Fibroblast of skin of scalp (primary cell): Measurements from ENCODE around the gene SRPRA. TPM values are rescaled to one million over a fixed set of nuclear protein-coding genes. Genes with fewer than 3 reads are reported as not detected.
"Not testable (repeated sequence)": the region's sequence is repeated elsewhere in the genome, so short reads cannot be mapped to it uniquely, and the experiment has no call there.

Experiments used
- DNase-seq: peaks from one replicate; pipeline ENCODE4 v3.0.0-alpha.2; 2013
- polyA plus RNA-seq, 2 experiments: library from polyadenylated mRNA; unstranded; fragments of 120-200 nt; gene quantifications; one replicate each; pipeline ENCODE4 v1.2.1, GENCODE V29; 2013; ENCODE audit not compliant: insufficient read length in 2 of 2

SRPRA gene
- polyA plus RNA-seq (2013, experiment 1 of 2; ENCODE audit: insufficient read length), result 133 TPM
- polyA plus RNA-seq (2013, experiment 2 of 2; ENCODE audit: insufficient read length), result 125 TPM

- peak; percentile 99 for DNase-seq
Measured at GRCh38 chr11:126268708-126269579, at the start of gene SRPRA, which contains the start of gene FOXRED1. Gene SRPRA, minus strand, starts transcription at chr11:126268895. Its CDS starts 91 bp downstream, at chr11:126268804. Gene FOXRED1, plus strand, starts transcription at chr11:126269154. Its CDS starts 53 bp downstream, at chr11:126269207.

DNA sequence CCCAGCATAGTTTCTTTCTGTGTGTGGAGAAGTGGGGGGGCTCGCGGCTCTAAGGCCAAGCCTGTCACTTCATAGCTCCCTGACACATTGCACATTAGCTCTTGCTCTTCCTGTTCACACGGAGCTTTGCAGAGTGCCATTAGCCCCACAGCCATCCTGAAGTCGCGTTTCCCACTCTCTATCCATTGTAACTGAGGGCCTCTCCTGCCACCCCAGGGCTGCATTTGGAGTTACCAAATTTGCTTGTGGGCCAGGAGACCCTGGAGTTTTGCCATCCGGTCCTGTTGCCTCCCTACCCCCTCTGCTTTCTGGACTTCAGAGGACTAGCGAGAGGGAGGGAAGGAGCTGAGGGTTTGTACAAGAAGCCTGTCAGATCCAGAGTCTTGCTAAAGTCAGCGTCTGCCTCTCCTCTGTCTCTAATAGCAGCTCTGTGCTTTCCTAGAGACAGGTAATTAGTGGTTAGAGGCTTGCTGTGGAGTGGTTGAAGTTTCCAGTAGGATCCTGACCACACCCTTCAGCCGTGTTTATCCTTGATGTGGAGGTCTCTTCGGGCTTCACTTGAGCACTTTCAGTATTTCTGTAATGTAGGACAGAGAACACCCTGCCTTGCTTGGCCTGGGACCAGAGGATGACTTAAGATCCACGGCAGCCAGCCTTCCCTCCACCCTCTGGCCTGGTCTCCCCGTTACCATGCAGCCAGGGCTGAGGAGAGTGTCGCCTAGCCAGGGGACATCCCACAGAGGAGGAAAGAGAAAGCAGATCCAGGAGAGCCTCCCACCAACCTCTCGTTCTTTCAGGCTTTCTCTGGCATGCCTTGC lies 49.3 kb upstream of the SRPRA start:
- DNase-seq, result peak; percentile 94

GRCh38 chr11:126317432-126317755 lies 48.7 kb upstream of the SRPRA start:
- no peak for DNase-seq

- no peak for DNase-seq
Measured at GRCh38 chr11:126313826-126314225, 45.1 kb upstream of the SRPRA start.

- DNase-seq, result no peak
Measured at GRCh38 chr11:126312961-126313360, 44.3 kb upstream of the SRPRA start.

- no peak for DNase-seq
Measured at GRCh38 chr11:126311401-126312291, 43.0 kb upstream of the SRPRA start.

DNA sequence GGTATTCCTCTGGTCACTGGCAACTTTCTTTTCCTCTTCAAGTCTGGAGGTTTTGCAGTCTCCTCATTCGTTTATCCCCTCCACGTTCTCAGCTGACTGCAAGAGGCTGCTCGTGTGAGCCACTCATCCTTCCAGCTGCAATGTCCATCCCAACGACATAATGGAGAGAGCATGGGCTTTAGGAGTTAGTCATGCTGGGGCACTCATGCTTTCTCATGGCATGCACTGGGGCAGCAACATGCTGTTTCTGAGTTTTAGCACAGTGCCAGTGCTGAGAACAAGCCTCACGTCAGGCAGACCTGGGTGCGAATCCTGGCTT lies 42.3 kb upstream of the SRPRA start:
- DNase-seq, result no peak

GRCh38 chr11:126310200-126310991 lies 41.7 kb upstream of the SRPRA start:
- peak; percentile 79 for DNase-seq

DNA sequence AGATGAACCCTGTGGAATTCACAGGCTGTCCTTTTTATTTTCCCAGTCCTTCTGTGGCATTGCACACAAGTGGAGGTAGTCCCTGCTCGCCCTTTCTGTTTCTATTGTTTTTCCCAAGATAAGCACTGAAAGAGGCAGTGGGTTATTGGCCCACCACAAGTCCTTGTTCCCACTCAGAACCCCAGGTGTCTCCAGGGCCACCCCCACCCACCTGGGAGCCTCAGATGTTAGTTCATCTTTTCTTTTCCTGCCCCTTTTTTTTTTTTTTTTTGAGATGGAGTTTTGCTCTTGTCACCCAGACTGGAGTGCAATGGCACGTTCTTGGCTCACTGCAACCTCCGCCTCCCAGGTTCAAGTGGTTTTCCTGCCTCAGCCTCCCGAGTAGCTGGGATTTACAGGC lies 40.1 kb upstream of the SRPRA start:
- DNase-seq, result not testable (repeated sequence)

- no peak for DNase-seq
Measured at GRCh38 chr11:126308271-126308671, 39.6 kb upstream of the SRPRA start.

GRCh38 chr11:126307706-126308105 lies 39.0 kb upstream of the SRPRA start:
- DNase-seq, result peak; percentile 59

- no peak for DNase-seq
Measured at GRCh38 chr11:126305699-126306098, 37.0 kb upstream of the SRPRA start.

GRCh38 chr11:126304457-126305075 lies 35.9 kb upstream of the SRPRA start:
- DNase-seq, result no peak

- DNase-seq, result peak; percentile 90
Measured at GRCh38 chr11:126303623-126304456, 35.1 kb upstream of the SRPRA start, which contains the start of gene DCPS. Gene DCPS, plus strand, starts transcription at chr11:126304060. Its CDS starts 21 bp downstream, at chr11:126304081.

DNA sequence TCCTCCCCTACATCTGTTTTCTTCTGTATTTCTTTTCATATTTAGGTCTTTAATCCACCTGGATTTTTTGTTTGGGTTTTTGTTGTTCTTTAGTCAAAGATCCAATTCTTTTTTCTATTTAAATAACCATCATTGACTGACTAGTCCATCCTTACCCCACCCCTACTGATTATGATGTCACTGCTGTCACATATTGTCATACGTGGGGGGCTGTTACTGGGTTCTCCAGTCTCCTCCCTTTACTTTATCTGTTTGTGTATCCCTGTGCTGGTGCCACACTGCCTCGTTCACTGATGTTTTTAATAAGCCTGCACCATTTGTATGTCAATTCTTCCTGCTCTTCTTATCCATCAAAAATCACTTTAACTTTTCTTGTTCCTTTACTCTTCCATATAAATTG lies 28.3 kb upstream of the SRPRA start:
- no peak for DNase-seq

DNA sequence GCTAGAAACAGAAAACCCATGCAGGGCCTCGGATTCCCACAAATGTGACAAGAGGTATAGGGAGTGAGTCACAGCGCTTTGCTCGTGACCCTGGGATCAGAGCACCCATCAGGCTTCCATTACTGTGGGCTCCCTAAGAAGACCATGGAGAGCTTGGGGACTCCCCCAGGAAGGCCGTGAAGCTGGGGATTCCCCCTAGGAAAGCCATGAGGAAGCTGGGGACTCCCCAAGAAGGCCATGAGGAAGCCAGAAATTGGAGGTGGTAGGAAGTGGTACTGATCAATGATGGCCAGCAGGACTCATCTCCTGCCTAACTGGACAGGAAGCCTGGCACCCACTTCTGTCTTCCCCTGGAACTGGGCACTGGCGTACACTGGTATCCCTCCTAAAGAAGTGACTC lies 25.0 kb upstream of the SRPRA start:
- DNase-seq, result no peak

DNA sequence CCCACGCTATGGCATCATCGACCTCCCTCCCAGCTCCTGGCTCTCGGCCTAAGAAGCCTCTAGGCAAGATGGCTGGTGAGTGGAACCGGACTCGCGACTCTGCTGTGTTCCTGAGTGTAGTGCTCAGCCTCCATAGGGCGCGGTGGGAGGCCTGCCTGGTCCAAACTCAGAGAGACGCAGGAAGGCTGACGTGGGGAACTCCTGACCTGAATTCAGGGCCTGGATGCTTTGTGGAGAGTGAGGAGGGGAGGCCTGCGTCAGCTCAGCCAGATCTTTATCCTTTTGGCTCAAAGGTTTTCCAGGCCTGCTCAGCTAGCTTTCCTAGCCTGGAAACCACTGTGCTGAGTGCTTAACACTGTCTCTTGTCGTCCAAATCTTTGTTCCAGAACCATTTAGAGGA lies 22.2 kb upstream of the SRPRA start:
- no peak for DNase-seq

DNA sequence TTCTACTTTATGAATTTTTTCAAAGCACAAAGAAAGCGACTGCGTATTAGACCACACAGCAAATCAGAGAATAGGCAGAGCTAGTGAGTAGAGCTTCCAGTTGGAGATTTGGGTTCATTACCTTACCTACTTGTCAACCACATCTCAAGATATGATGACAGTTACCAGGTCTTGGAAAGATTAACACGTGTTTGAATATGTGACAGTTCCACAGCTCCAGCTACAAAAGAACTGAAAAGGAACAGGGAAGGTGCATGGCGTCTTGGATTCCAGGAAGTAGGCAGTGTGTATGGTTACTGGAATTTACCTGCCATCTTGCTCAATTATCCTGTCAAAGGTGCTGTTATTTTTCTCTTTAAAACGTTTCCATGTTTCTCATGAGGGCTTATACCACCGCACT lies 19.5 kb upstream of the SRPRA start:
- DNase-seq, result no peak

DNA sequence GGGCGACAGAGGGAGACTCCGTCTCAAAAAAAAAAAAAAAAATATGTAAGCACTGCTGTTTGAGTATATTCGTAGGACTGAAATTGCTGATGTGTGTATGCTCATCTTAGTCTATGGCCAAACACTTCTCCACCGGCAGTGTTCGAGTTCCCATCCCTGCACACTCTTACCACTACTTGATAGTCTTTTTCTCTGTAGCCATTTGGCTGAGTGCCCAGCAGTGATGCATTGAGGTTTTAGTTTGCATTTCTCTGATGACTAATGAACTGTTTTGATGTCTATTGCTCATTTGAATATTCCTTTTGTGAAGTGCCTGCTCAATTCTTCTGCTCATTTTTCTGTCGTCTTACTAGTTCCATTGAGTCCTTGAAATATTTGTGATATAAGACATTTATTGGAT lies 16.1 kb upstream of the SRPRA start:
- peak; percentile 94 for DNase-seq
